K562 (cell line): ENCODE results near the gene CNIH3. TPM values are rescaled to one million over a fixed set of nuclear protein-coding genes. Genes with fewer than 3 reads are reported as not detected.

Experiments used
- ATAC-seq: fragments of 200-7000 bp; cut with Tn5 transposase; 3 replicates; pipeline ENCODE4 v1.9.1; 2020; ENCODE audit warnings: moderate library complexity
- BruUV-seq: library from RNA; stranded (reverse); fragments of 400-500 nt; replicated peaks from 2 replicates; lab custom pipeline; 2021; lab: Mats Ljungman, UMichigan
- CTCF ChIA-PET: fragments of 300-600 bp; formaldehyde crosslinking; extraction: SDS; loops from one replicate; lab custom pipeline; 2021; ENCODE audit warnings: low intra/inter-chr PET ratio; lab: Yijun Ruan, JAX
- POLR2A ChIA-PET: fragments of 300-600, 350-650 bp; sonication (Branson Sonifier 250); formaldehyde crosslinking; extraction: SDS; loops from one replicate; lab custom pipeline; 2021; ENCODE audit warnings: antibody characterized with exemption, inconsistent platforms; lab: Yijun Ruan, JAX
- DNase-seq, 4 experiments: peaks; one replicate each; pipeline versions ENCODE4 v3.0.0 to v3.0.0-alpha.2; 2011 to 2018; ENCODE audit warnings: low spot score in 3 of 4, mixed read lengths in 3 of 4; ENCODE audit errors: extremely low read depth in 1 of 4
- FAIRE-seq: peaks from 2 replicates; lab custom pipeline; 2011; peaks lifted over from hg19 to GRCh38; lab: Jason Lieb, UNC
- H2AFZ ChIP-seq: 2 replicates; pipeline ENCODE4 v1.6.0; 2011; ENCODE audit warnings: low read depth, low read length, control low read depth, inconsistent platforms
- H3K27ac ChIP-seq: fragments of 200-600 bp; 3 replicates; pipeline ENCODE4 v1.8.0; 2011; ENCODE audit warnings: low read depth, mild to moderate bottlenecking, control low read depth, inconsistent platforms, low read length, moderate library complexity, mixed read lengths; ENCODE audit errors: extremely low read depth
- H3K27me3 ChIP-seq, 2 experiments: fragments of 300-600 bp in 1 of 2; 2 replicates in 1 of 2; 3 replicates in 1 of 2; pipeline versions ENCODE4 v1.6.0 to v1.8.0; 2011; ENCODE audit warnings: inconsistent platforms in 2 of 2, low read length in 2 of 2, mild to moderate bottlenecking in 1 of 2, mixed read lengths in 1 of 2, moderate library complexity in 1 of 2; ENCODE audit not compliant: control insufficient read depth in 2 of 2, insufficient read depth in 2 of 2
- H3K36me3 ChIP-seq: fragments of 300-600 bp; 3 replicates; pipeline ENCODE4 v1.8.0; 2011; ENCODE audit warnings: mild to moderate bottlenecking, low read length, inconsistent platforms; ENCODE audit not compliant: control insufficient read depth, insufficient read depth
- H3K4me1 ChIP-seq, 2 experiments: fragments of 200-600 bp in 1 of 2; replicated peaks in 1 of 2; 2 replicates in 1 of 2; 3 replicates in 1 of 2; pipeline versions ENCODE4 v1.5.1 to v1.8.0; 2011; ENCODE audit warnings: inconsistent platforms in 2 of 2, low read length in 2 of 2, mild to moderate bottlenecking in 1 of 2, mixed read lengths in 1 of 2, moderate library complexity in 1 of 2; ENCODE audit not compliant: control insufficient read depth in 2 of 2, insufficient read depth in 2 of 2
- H3K4me2 ChIP-seq: 2 replicates; pipeline ENCODE4 v1.6.1; 2011; ENCODE audit warnings: low read length, control low read depth, inconsistent platforms, mixed read lengths; ENCODE audit not compliant: insufficient read depth
- H3K4me3 ChIP-seq: fragments of 200-600 bp; sonication (generic), shearing (Covaris generic); 2 replicates; pipeline ENCODE4 v1.5.1; 2016; ENCODE audit warnings: control low read depth, inconsistent platforms
- H3K79me2 ChIP-seq: fragments of 200-600 bp; 3 replicates; pipeline ENCODE4 v1.8.0; 2011; ENCODE audit warnings: low read length, inconsistent platforms; ENCODE audit not compliant: control insufficient read depth, insufficient read depth
- H3K9ac ChIP-seq, 2 experiments: 2 replicates each; pipeline versions ENCODE4 v1.6.0 to v1.6.1; 2011; ENCODE audit warnings: low read depth in 2 of 2, low read length in 2 of 2, control low read depth in 1 of 2, inconsistent platforms in 1 of 2, mild to moderate bottlenecking in 1 of 2, mixed read lengths in 1 of 2; ENCODE audit not compliant: insufficient read depth in 1 of 2
- H3K9me1 ChIP-seq: one replicate; pipeline ENCODE4 v1.6.0; 2011; ENCODE audit warnings: inconsistent platforms, mild to moderate bottlenecking, low read length, moderate library complexity; ENCODE audit not compliant: control insufficient read depth, insufficient read depth
- H3K9me3 ChIP-seq: replicated peaks from 2 replicates; pipeline ENCODE4 v1.5.1; 2011; ENCODE audit warnings: low read depth, low read length, inconsistent platforms; ENCODE audit not compliant: control insufficient read depth, insufficient read depth
- H4K20me1 ChIP-seq: replicated peaks from 2 replicates; pipeline ENCODE4 v1.6.1; 2011; ENCODE audit warnings: low read length, inconsistent platforms, mixed read lengths; ENCODE audit not compliant: control insufficient read depth, insufficient read depth
- DMBX1 ChIP-seq: fragments of 250-450 bp; sonication (Bioruptor Pico); IDR thresholded peaks from 2 replicates; pipeline ENCODE4 v1.8.0; 2022; ENCODE audit warnings: inconsistent platforms, mild to moderate bottlenecking, moderate library complexity, borderline replicate concordance
- HDGF ChIP-seq: fragments of 450-650 bp; IDR thresholded peaks from 2 replicates; pipeline ENCODE4 v1.6.1; 2016
- HNRNPLL ChIP-seq: fragments of 200-400 bp; formaldehyde crosslinking; IDR thresholded peaks from 2 replicates; pipeline ENCODE4 v1.6.1; 2017; ENCODE audit warnings: low read length, low read depth, mild to moderate bottlenecking; ENCODE audit not compliant: poor library complexity, severe bottlenecking
- RFX1 ChIP-seq: fragments of 450-650 bp; IDR thresholded peaks from 2 replicates; pipeline ENCODE4 v1.6.1; 2016; ENCODE audit warnings: mild to moderate bottlenecking, moderate library complexity
- ZBTB8A ChIP-seq: fragments of 450-650 bp; IDR thresholded peaks from 2 replicates; pipeline ENCODE4 v1.6.1; 2018; ENCODE audit warnings: mild to moderate bottlenecking, moderate library complexity; ENCODE audit not compliant: partially characterized antibody
- WGBS: fragments of 100-300 bp; shearing (Covaris generic); methylation state at CpG from one replicate; pipeline ENCODE4 v1.1.6; 2016; ENCODE audit warnings: low coverage, mixed read lengths; ENCODE audit not compliant: insufficient coverage; ENCODE audit errors: missing lambda C conversion rate; 5-methylcytosine and 5-hydroxymethylcytosine counted together
- in situ Hi-C: fragments of 300-500 bp; cut with MboI; formaldehyde crosslinking; loops from 4 replicates; pipeline ENCODE4 v1.15.0; 2018; ENCODE audit warnings: inconsistent platforms, mixed read lengths
- intact Hi-C: fragments of 100-400 bp; cut with micrococcal nuclease; formaldehyde crosslinking; loops from 2 replicates; pipeline ENCODE4 v1.14.2; 2022
- polyA plus RNA-seq, 8 experiments: library from polyadenylated mRNA; depleted of rRNA in 4 of 8; stranded (reverse) in 5 of 8; unstranded in 3 of 8; fragments of >200 nt; fragmentation: Nextera tagmentation in 2 of 8; fragmentation: Illumina TruSeq in 1 of 8; extraction: Ambion mirVana in 2 of 8; extraction: Trizol in 1 of 8; gene quantifications; 2 replicates each; pipeline versions ENCODE4 v1.2.1 to v1.2.3, GENCODE V29; 2011 to 2014; ENCODE audit warnings: inconsistent platforms in 1 of 8, missing spikeins in 1 of 8
- total RNA-seq, 7 experiments: library from RNA; depleted of rRNA in 6 of 7; stranded (reverse); fragments of >200 nt in 6 of 7; fragmentation: Illumina TruSeq in 2 of 7; extraction: Trizol in 2 of 7; gene quantifications; 2 replicates each; pipeline versions ENCODE4 v1.2.1 to v1.2.3, GENCODE V29; 2011 to 2021; ENCODE audit warnings: low replicate concordance in 1 of 7
- TF ChIP-seq, protein P1 (sequence below), 2 experiments: fragments of 450-650 bp; IDR thresholded peaks; 2 replicates each; pipeline ENCODE4 v1.6.1; 2016; ENCODE audit warnings: mild to moderate bottlenecking in 2 of 2, borderline replicate concordance in 1 of 2, low read depth in 1 of 2, moderate library complexity in 1 of 2
- TF ChIP-seq, protein P2 (sequence below), 2 experiments: fragments of 450-650 bp in 1 of 2; sonication (generic) in 1 of 2; formaldehyde crosslinking in 1 of 2; IDR thresholded peaks in 1 of 2; conservative IDR thresholded peaks in 1 of 2; 2 replicates each; pipeline versions ENCODE4 v1.6.1 to v1.8.1; 2016 to 2023; ENCODE audit warnings: mild to moderate bottlenecking in 2 of 2, moderate library complexity in 2 of 2, inconsistent platforms in 1 of 2, missing genetic modification reagents in 1 of 2

CNIH3 gene
- total and polyA plus RNA-seq, 9 of the 15 experiments (the other 6 are each of a cell fraction or from before 2014, with no cell fraction given) = 0.14 to 1.8 (median 0.79) TPM

DNA sequence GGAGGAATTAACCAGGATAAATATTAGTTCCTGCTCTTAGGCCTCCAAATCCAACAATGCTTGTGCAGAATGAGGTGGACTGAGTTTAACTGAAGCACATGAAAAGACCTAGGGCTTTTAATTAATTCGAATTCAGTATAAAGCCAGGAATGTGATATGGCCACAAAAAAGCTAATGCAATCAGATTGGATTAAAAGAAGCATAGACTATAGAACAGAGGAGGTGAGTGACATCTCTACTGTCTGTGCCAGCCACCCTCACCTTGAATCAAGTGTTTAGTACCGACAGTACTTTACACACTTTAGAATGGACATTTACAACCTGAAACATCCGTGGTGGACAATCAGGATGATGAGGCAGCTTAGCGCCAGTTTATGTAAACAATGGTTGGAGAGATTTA, 62.1 kb downstream of the CNIH3 start (continued):
- TF ChIP-seq ZBTB8A = no peak

DNA sequence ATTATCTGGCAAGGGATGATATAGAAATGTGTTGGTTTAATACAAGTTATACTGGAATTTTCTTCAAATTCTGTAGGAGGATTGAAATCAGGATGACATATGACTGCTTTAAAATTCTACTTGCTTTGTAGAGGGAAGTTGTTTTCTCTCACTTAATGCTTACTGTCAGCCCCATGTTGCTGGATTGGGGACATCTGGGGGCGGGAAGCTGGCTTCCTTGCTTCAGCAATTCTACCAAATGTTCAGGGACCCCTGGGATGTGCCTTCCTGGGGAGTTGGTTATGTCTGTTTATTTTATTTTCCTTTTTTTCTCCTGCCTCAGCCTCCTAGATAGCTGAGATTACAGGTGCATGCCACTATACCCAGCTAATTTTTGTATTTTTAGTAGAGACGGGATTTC, 63.5 kb downstream of the CNIH3 start:
- BruUV-seq = no TSS peak
- H3K4me2 ChIP-seq = no peak overlapping the region
- H3K36me3 ChIP-seq = no peaks in the 10 kb centered on the region
- no peak for ATAC-seq
- no peaks in the 10 kb centered on the region for H3K79me2 ChIP-seq
- no peak for DNase-seq
- H3K9ac ChIP-seq = no peak overlapping the region
- 0% methylated on average over 2 of the region's 2 CpGs for WGBS
- H3K9me3 ChIP-seq = no peaks in the 10 kb centered on the region
- in situ Hi-C loops (no loop called here), intact Hi-C loops (no loop called here)
- no peaks in the 10 kb centered on the region for H4K20me1 ChIP-seq
- H3K4me1 ChIP-seq = no peaks in the 10 kb centered on the region
- H2AFZ ChIP-seq = no peak overlapping the region
- no peak for FAIRE-seq
- H3K9me1 ChIP-seq = peaks cover 3% of the 10 kb centered on the region
- CTCF ChIA-PET = no interaction called here
- POLR2A ChIA-PET = interaction anchor here (0.6 kb wide), 1 partner anchor 11 kb away, joined by 4 read pairs; no protein-coding TSS in a partner anchor
- H3K27ac ChIP-seq = no peak overlapping the region
- H3K27me3 ChIP-seq = peaks cover 12 to 39% of the 10 kb centered on the region in 2 experiments
- H3K4me3 ChIP-seq = no peak overlapping the region
- no peak for TF ChIP-seq HNRNPLL
- TF ChIP-seq, protein P1, sequence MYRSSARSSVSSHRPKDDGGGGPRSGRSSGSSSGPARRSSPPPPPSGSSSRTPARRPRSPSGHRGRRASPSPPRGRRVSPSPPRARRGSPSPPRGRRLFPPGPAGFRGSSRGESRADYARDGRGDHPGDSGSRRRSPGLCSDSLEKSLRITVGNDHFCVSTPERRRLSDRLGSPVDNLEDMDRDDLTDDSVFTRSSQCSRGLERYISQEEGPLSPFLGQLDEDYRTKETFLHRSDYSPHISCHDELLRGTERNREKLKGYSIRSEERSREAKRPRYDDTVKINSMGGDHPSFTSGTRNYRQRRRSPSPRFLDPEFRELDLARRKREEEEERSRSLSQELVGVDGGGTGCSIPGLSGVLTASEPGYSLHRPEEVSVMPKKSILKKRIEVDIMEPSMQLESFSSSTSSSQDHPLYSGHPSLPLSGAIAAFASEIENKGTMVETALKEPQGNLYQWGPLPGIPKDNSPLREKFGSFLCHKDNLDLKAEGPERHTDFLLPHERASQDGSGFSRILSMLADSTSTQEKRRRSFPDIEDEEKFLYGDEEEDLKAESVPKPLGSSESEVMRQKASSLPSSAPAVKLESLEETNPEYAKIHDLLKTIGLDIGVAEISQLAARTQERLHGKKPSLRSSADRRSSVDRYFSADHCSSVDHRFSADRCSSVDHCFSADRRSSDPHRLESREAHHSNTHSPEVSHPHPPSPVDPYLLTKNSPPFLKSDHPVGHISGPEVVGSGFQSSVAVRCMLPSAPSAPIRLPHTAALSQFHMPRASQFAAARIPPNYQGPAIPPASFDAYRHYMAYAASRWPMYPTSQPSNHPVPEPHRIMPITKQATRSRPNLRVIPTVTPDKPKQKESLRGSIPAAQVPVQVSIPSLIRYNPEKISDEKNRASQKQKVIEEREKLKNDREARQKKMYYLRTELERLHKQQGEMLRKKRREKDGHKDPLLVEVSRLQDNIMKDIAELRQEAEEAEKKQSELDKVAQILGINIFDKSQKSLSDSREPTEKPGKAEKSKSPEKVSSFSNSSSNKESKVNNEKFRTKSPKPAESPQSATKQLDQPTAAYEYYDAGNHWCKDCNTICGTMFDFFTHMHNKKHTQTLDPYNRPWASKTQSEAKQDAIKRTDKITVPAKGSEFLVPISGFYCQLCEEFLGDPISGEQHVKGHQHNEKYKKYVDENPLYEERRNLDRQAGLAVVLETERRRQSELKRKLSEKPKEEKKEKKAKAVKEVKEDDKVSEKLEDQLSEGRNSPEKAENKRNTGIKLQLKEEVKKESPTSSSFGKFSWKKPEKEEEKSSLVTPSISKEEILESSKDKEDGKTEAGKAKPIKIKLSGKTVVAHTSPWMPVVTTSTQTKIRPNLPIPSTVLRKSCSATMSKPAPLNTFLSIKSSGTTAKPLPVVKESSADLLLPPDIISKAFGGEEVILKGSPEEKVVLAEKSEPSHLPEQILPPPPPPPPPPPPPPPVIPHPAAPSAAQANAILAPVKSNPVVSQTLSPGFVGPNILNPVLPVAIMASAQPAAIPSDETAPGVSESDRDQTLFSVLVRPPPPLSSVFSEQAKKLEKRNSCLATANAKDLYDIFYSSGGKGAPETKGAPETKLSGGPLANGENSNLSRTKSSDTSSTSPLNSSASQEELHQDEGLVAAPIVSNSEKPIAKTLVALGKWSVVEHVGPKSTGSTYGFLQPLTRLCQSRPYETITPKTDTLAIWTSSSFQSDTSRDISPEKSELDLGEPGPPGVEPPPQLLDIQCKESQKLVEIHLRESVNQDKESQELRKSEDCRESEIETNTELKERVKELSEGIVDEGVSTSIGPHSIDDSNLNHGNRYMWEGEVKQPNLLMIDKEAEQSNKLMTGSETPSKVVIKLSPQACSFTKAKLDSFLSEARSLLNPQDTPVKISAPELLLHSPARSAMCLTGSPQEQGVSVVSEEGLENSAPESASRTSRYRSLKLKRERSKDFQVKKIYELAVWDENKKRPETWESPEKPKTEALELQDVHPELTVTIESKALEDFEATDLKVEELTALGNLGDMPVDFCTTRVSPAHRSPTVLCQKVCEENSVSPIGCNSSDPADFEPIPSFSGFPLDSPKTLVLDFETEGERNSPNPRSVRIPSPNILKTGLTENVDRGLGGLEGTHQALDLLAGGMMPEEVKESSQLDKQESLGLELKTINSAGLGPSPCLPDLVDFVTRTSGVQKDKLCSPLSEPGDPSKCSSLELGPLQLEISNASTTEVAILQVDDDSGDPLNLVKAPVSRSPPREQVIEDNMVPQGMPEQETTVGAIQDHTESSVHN (IDR thresholded peaks at IDR 0.05; ENCODE audit: borderline replicate concordance in 1 of 2, low read depth in 1 of 2) = no peak
- TF ChIP-seq, protein P2, sequence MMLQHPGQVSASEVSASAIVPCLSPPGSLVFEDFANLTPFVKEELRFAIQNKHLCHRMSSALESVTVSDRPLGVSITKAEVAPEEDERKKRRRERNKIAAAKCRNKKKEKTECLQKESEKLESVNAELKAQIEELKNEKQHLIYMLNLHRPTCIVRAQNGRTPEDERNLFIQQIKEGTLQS (IDR thresholded peaks at IDR 0.05) = no peak
- TF ChIP-seq, protein P2 (CRISPR knock-in tag; conservative IDR thresholded peaks at IDR 0.05) = no peak
- TF ChIP-seq HDGF = no peak
- no peak for TF ChIP-seq DMBX1 (CRISPR knock-in tag)
- no peak for TF ChIP-seq RFX1
